Omental fat pad (tissue), 4 donors: ENCODE results near the gene ZNF521. TPM values are rescaled to one million over a fixed set of nuclear protein-coding genes. Genes with fewer than 3 reads are reported as not detected.
"Not testable (repeated sequence)": the region's sequence is repeated elsewhere in the genome, so short reads cannot be mapped to it uniquely, and the experiment has no call there.

Experiments used
- ATAC-seq: fragments of 150-250 bp; one replicate; pipeline ENCODE4 v1.9.1; 2016; ENCODE audit warnings: mild to moderate bottlenecking, moderate library complexity; ENCODE audit not compliant: low FRiP score
- DNase-seq: peaks from one replicate; pipeline ENCODE4 v3.0.0-alpha.2; 2019; ENCODE audit warnings: low spot score
- CTCF ChIP-seq, 3 donors: fragments of 450-650 bp; IDR thresholded peaks; one replicate each; pipeline ENCODE4 v1.5.1; 2016 to 2017; ENCODE audit warnings: antibody characterized with exemption in 3 of 3, mild to moderate bottlenecking in 3 of 3, moderate library complexity in 2 of 3
- total RNA-seq, 4 donors: library from RNA; depleted of rRNA; stranded (reverse); fragments of >200 nt; gene quantifications; one replicate each; pipeline ENCODE4 v1.1.0, GENCODE V29; 2016

ZNF521 gene
- total RNA-seq, 4 donors from 2014 or later = 15.0 to 79.9 (median 28.1) TPM

GRCh38 chr18:25279961-25280360, 72.0 kb downstream of the ZNF521 start:
- TF ChIP-seq CTCF (IDR thresholded peaks at IDR 0.05) = no peak
- ATAC-seq (no peak), DNase-seq (no peak)

- ATAC-seq = no peak
- no peak for TF ChIP-seq CTCF (IDR thresholded peaks at IDR 0.05)
- no peak for DNase-seq
Measured at GRCh38 chr18:25279556-25279955, 72.4 kb downstream of the ZNF521 start.

- DNase-seq = no peak
- ATAC-seq = no peak
- no peak for TF ChIP-seq CTCF (IDR thresholded peaks at IDR 0.05)
Measured at GRCh38 chr18:25279133-25279532, 72.8 kb downstream of the ZNF521 start.

GRCh38 chr18:25278394-25278793, 73.6 kb downstream of the ZNF521 start:
- no peak for TF ChIP-seq CTCF (IDR thresholded peaks at IDR 0.05)
- DNase-seq = no peak
- ATAC-seq = no peak

GRCh38 chr18:25275412-25276001, 76.5 kb downstream of the ZNF521 start:
- ATAC-seq (no peak), DNase-seq (no peak)
- TF ChIP-seq CTCF (IDR thresholded peaks at IDR 0.05) = no peak

- no peak for ATAC-seq
- DNase-seq = no peak
- TF ChIP-seq CTCF (IDR thresholded peaks at IDR 0.05) = no peak
Measured at GRCh38 chr18:25274926-25275325, 77.0 kb downstream of the ZNF521 start.

GRCh38 chr18:25266931-25267527, 84.9 kb downstream of the ZNF521 start:
- not testable (repeated sequence) for ATAC-seq, DNase-seq
